GM12873 (cell line): Measurements from ENCODE around the gene ARSH.

Source experiments
- TF ChIP-seq, protein P1 (sequence below): IDR thresholded peaks from 2 replicates; pipeline ENCODE4 v1.5.1; 2012; ENCODE audit warnings: low read depth, mild to moderate bottlenecking, moderate library complexity, low read length, control low read depth; ENCODE audit not compliant: insufficient read depth; ENCODE audit errors: missing control alignments

The ARSH gene

DNA sequence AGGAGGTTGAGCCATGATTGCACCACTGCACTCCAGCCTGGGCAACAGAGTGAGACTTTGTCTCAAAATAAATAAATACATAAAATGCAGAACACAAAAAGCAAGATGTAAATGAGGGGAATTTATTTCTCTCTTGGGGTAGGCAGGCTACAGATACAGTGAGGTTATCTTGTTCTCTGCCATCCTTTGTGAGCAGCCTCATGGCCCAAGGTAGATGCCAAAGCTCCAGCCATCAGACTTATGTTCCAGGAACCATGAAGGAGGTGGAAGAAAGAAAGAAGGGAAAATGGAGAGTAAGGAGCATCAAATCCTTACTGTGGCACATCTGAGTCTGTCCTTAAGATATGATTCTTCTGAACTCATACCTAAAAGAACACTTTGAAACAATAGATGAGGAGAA lies 11.1 kb downstream of the ARSH start:
- TF ChIP-seq, protein P1, sequence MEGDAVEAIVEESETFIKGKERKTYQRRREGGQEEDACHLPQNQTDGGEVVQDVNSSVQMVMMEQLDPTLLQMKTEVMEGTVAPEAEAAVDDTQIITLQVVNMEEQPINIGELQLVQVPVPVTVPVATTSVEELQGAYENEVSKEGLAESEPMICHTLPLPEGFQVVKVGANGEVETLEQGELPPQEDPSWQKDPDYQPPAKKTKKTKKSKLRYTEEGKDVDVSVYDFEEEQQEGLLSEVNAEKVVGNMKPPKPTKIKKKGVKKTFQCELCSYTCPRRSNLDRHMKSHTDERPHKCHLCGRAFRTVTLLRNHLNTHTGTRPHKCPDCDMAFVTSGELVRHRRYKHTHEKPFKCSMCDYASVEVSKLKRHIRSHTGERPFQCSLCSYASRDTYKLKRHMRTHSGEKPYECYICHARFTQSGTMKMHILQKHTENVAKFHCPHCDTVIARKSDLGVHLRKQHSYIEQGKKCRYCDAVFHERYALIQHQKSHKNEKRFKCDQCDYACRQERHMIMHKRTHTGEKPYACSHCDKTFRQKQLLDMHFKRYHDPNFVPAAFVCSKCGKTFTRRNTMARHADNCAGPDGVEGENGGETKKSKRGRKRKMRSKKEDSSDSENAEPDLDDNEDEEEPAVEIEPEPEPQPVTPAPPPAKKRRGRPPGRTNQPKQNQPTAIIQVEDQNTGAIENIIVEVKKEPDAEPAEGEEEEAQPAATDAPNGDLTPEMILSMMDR: no peak

DNA sequence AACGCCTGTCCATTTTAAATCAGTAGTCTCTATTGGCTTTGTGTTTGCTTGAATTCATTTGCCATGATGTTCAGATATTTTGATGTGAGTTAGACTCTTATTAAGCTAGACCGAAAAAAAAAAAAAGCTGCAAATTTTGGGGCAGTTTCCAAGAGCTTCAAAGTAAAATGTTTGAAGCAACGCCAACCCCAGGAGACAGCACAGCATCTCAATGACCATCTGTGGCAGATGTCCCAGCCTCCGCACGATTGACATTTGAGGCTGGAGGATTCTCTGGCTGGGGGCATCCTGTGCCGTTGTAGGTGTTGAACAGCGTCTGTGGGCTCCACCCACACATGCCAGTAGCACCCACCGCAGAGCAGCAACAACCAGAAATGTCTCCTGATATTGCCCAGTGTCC lies 17.8 kb downstream of the ARSH start:
- TF ChIP-seq, protein P1: no peak

DNA sequence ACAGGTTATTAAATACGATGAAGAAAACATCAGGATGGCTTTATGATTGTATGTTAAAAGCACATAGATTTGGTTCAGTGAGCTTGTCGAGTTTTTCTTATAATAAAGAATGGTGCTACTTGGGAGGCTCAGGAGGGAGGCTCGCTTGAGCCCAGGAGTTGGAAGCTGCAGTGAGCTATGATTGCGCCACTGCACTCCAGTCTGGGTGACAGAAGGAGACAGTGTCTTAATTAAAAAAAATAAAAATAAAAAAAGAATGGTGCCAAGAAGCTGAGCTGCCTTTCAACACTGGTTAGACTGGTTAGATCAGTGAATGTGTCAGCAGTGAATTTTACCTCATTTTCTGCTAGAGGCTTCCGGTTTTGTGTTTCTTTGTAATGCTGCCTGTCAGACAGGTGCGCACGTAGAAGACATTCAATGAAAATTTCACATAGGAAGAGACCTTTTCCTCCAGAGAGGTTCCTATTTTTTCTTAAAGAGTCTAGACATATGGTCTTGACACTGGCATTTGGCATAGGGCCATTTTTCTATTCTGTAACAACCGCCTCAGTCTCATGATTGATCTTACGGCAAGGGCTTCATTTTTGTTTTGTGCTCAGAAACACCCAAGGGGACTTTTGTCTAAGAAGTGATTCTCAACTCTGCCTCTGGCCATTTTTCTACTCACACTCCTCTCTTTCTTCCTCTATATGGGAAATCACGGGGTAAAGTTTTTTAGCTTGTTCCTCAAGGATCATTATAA lies 19.9 kb downstream of the ARSH start:
- TF ChIP-seq, protein P1: no peak

DNA sequence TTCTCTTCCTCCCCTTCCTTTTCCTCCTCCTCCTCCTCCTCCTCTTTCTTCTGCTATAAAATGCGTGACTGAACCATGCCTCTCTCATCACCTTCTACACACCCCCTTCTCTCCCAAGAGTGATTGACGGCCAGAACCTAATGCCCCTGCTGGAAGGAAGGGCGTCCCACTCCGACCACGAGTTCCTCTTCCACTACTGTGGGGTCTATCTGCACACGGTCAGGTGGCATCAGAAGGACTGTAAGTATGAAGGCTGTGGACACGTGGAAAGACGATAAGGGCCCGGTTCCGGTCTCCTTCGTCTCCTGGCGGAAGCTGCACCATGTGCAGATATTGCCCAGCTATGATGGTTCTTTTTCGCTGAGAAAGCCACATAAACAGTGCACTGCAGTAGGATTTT lies 22.8 kb downstream of the ARSH start:
- TF ChIP-seq, protein P1: no peak

DNA sequence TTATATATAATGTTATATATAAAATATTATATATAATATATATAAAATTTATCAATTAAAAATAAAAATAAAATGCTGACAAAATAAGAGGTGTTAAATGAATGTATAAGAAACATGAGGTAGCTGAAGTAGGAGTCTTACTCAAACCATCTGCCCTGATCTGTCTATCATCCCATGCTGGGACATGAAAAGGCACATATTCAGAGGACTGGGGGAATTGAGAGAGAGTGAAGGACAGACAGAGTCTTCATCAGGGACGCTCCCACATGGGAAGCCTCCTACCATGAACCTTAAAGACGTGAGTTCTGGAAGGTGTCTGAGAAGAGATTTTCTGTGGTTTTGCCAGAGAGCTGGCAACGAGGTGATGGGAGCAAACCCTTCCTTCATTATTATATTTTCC lies 30.9 kb downstream of the ARSH start:
- TF ChIP-seq, protein P1: no peak

DNA sequence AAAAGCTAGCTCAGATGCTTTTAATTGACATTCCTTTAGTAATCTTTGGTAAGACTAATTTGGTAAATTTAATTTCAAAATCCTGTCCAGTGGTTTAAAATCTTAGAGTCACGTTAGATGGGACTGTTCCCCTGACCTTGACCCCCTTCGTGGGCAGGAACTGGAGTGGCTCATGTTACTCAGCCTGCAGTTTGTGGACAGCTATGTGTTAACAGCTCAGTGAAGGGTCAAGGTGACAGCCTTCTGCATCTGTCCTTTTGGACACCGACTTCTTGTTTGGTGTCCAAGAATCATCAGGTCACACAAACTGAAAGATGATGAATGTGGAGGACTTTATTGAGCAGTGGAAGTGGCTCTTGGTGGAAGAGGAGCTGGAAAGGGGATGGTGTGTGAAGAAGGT lies 37.9 kb downstream of the ARSH start:
- TF ChIP-seq, protein P1: no peak

DNA sequence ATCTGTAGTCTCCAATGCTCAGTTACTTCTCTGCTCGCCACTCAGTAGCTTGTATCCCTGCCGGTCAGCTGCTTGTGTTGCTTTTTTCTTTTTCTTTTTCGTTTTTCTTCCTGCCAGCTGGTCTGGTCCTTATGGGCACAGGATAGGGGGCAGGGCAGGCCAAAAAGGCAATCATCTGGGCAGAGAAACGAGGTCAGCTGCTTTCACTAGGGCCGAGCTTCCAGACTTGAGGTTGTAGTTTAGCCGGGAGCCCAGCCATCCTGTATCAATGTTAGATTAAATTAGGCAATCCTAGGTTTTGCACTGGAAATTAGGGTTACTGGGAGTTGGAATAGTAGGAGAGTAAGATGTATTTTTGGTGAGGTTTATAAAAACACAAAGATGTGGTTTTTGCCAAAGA lies 38.3 kb downstream of the ARSH start:
- TF ChIP-seq, protein P1: no peak
